HCT116 (cell line): ENCODE measurements around the gene KLHL6. TPM values are rescaled to one million over a fixed set of nuclear protein-coding genes. Genes with fewer than 3 reads are reported as not detected.

Experiments used
- ATAC-seq: fragments of 200-7000 bp; cut with Tn5 transposase; 2 replicates; pipeline ENCODE4 v1.9.1; 2020; ENCODE audit warnings: mild to moderate bottlenecking, moderate library complexity
- BruUV-seq: library from RNA; stranded (reverse); fragments of 400-500 nt; replicated peaks from 2 replicates; lab custom pipeline; 2021; lab: Mats Ljungman, UMichigan
- CTCF ChIA-PET: fragments of 300-600 bp; sonication (Branson Sonifier 250); formaldehyde crosslinking; loops from one replicate; lab custom pipeline; 2021; ENCODE audit warnings: antibody characterized with exemption; lab: Charles Lee
- POLR2A ChIA-PET: fragments of 300-600, 350-600 bp; sonication (Branson Sonifier 250); formaldehyde crosslinking; loops from one replicate; lab custom pipeline; 2021; ENCODE audit warnings: antibody characterized with exemption; lab: Charles Lee
- RAD21 ChIA-PET, 2 experiments: fragments of 300-600 bp; sonication (Branson Sonifier 250); formaldehyde crosslinking; loops; one replicate each; lab custom pipeline; 2023; ENCODE audit warnings: low total read pairs in 2 of 2; ENCODE audit not compliant: uncharacterized antibody in 2 of 2, unreplicated experiment in 2 of 2, low non-redundant PET in 1 of 2; lab: Charles Lee
- DNase-seq: peaks from one replicate; pipeline ENCODE4 v3.0.0-alpha.2; 2010; ENCODE audit warnings: low read depth, low spot score
- H2AFZ ChIP-seq: fragments of 200-600 bp; shearing (Covaris generic), sonication (generic); 2 replicates; pipeline ENCODE4 v1.6.1; 2017; ENCODE audit warnings: low read depth, mixed run types, mixed read lengths, antibody characterized with exemption, low read length; ENCODE audit not compliant: poor library complexity, severe bottlenecking
- H3K27ac ChIP-seq: 2 replicates; pipeline ENCODE4 v1.5.1; 2012; ENCODE audit warnings: low read depth, low read length
- H3K27me3 ChIP-seq: fragments of 200-600 bp; sonication (generic); 2 replicates; pipeline ENCODE4 v1.6.1; 2016; ENCODE audit warnings: mixed run types, low read length, mixed read lengths; ENCODE audit not compliant: insufficient read depth
- H3K36me3 ChIP-seq, 2 experiments: fragments of 200-500 bp in 1 of 2; fragments of 200-600 bp in 1 of 2; sonication (Bioruptor generic) in 1 of 2; sonication (generic) in 1 of 2; 2 replicates each; pipeline versions ENCODE4 v1.5.1 to v1.6.1; 2014 to 2016; ENCODE audit warnings: low read length in 2 of 2, inconsistent platforms in 1 of 2, mixed read lengths in 1 of 2, mixed run types in 1 of 2; ENCODE audit not compliant: insufficient read depth in 2 of 2, control insufficient read depth in 1 of 2
- H3K4me1 ChIP-seq, 2 experiments: fragments of 200-600 bp in 1 of 2; sonication (generic) in 1 of 2; 2 replicates each; pipeline versions ENCODE4 v1.5.1 to v1.6.1; 2012 to 2017; ENCODE audit warnings: low read length in 2 of 2, inconsistent platforms in 1 of 2, mild to moderate bottlenecking in 1 of 2, mixed read lengths in 1 of 2, mixed run types in 1 of 2, moderate library complexity in 1 of 2; ENCODE audit not compliant: insufficient read depth in 2 of 2, control insufficient read depth in 1 of 2
- H3K4me2 ChIP-seq: fragments of 200-600 bp; sonication (generic); 2 replicates; pipeline ENCODE4 v1.6.1; 2017; ENCODE audit warnings: mixed run types, low read length, mixed read lengths
- H3K4me3 ChIP-seq, 2 experiments: fragments of 200-600 bp in 1 of 2; sonication (generic) in 1 of 2; replicated peaks in 1 of 2; 2 replicates each; pipeline ENCODE4 v1.5.1; 2011 to 2016; ENCODE audit warnings: low read length in 2 of 2, control low read depth in 1 of 2, low read depth in 1 of 2, mild to moderate bottlenecking in 1 of 2, mixed read lengths in 1 of 2, mixed run types in 1 of 2
- H3K79me2 ChIP-seq: fragments of 200-600 bp; sonication (generic); 2 replicates; pipeline ENCODE4 v1.6.1; 2017; ENCODE audit warnings: mild to moderate bottlenecking, mixed run types, low read length, moderate library complexity, mixed read lengths; ENCODE audit not compliant: insufficient read depth
- H3K9ac ChIP-seq: fragments of 200-600 bp; sonication (generic); 2 replicates; pipeline ENCODE4 v1.6.1; 2016; ENCODE audit warnings: low read length, mixed read lengths
- H3K9me2 ChIP-seq: fragments of 200-600 bp; sonication (generic), shearing (Covaris generic); 2 replicates; pipeline ENCODE4 v1.6.1; 2017; ENCODE audit warnings: mixed run types, mild to moderate bottlenecking, moderate library complexity; ENCODE audit not compliant: insufficient read depth
- H3K9me3 ChIP-seq, 2 experiments: fragments of 200-500 bp in 1 of 2; fragments of 200-600 bp in 1 of 2; sonication (Bioruptor generic) in 1 of 2; sonication (generic) in 1 of 2; 2 replicates each; pipeline ENCODE4 v1.6.1; 2014 to 2017; ENCODE audit warnings: low read length in 2 of 2, mixed read lengths in 2 of 2, inconsistent platforms in 1 of 2, low read depth in 1 of 2, mild to moderate bottlenecking in 1 of 2, mixed run types in 1 of 2, moderate library complexity in 1 of 2; ENCODE audit not compliant: control insufficient read depth in 1 of 2, insufficient read depth in 1 of 2
- H4K20me1 ChIP-seq: fragments of 200-600 bp; sonication (generic), shearing (Covaris generic); 2 replicates; pipeline ENCODE4 v1.6.1; 2017; ENCODE audit warnings: mixed run types, mild to moderate bottlenecking, moderate library complexity; ENCODE audit not compliant: insufficient read depth
- ATF3 ChIP-seq: IDR thresholded peaks from 2 replicates; pipeline ENCODE4 v1.6.1; 2012
- ELF1 ChIP-seq: IDR thresholded peaks from 2 replicates; pipeline ENCODE4 v1.6.1; 2012; ENCODE audit warnings: low read depth, borderline replicate concordance
- POLR2A ChIP-seq: IDR thresholded peaks from 2 replicates; pipeline ENCODE4 v1.7.0; 2011; ENCODE audit warnings: borderline replicate concordance; ENCODE audit not compliant: insufficient read depth, insufficient read length; ENCODE audit errors: extremely low read depth
- REST ChIP-seq: IDR thresholded peaks from 2 replicates; pipeline ENCODE4 v1.6.1; 2012; ENCODE audit warnings: low read depth
- SIN3A ChIP-seq: IDR thresholded peaks from 2 replicates; pipeline ENCODE4 v1.6.1; 2012; ENCODE audit warnings: low read depth
- YY1 ChIP-seq: IDR thresholded peaks from 2 replicates; pipeline ENCODE4 v1.6.1; 2011; ENCODE audit warnings: low read length, low read depth, moderate library complexity, mild to moderate bottlenecking; ENCODE audit not compliant: insufficient replicate concordance; ENCODE audit errors: extremely low read depth
- intact Hi-C: fragments of 100-400 bp; cut with micrococcal nuclease; formaldehyde crosslinking; loops from 2 replicates; pipeline ENCODE4 v1.10.0; 2022
- total RNA-seq: library from RNA; stranded (reverse); gene quantifications from one replicate; pipeline ENCODE4 v1.2.1, GENCODE V29; 2021; ENCODE audit not compliant: unreplicated experiment

The KLHL6 gene
- total RNA-seq, 1 experiment from 2014 or later, result 0.15 TPM

GRCh38 chr3:183485093-183485492, 70.4 kb downstream of the KLHL6 start:
- H2AFZ ChIP-seq, result no peak overlapping the region
- H3K4me1 ChIP-seq, result no peaks in the 10 kb centered on the region
- H3K4me3 ChIP-seq, result no peak overlapping the region
- no peak overlapping the region for H3K27ac ChIP-seq
- no TSS peak for BruUV-seq
- no peaks in the 10 kb centered on the region for H4K20me1 ChIP-seq
- no peaks in the 10 kb centered on the region for H3K27me3 ChIP-seq
- ATAC-seq (no peak), DNase-seq (no peak)
- ChIA-PET CTCF (no interaction called here), RAD21 (no interaction called here)
- no peaks in the 10 kb centered on the region for H3K9me2 ChIP-seq
- intact Hi-C loops, result no loop called here
- no peaks in the 10 kb centered on the region for H3K9me3 ChIP-seq
- no peaks in the 10 kb centered on the region for H3K36me3 ChIP-seq
- TF ChIP-seq ELF1 (no peak), REST (no peak), SIN3A (no peak), YY1 (no peak), POLR2A (no peak), ATF3 (no peak)
- TF ChIP-seq, all 23 proteins: peak for 0
- Histone ChIP-seq H3K4me2 (no peak overlapping the region), H3K79me2 (no peaks in the 10 kb centered on the region), H3K9ac (no peak overlapping the region)
- POLR2A ChIA-PET, result no interaction called here
